Measurements from ENCODE around the gene DNAJC11.

DNA sequence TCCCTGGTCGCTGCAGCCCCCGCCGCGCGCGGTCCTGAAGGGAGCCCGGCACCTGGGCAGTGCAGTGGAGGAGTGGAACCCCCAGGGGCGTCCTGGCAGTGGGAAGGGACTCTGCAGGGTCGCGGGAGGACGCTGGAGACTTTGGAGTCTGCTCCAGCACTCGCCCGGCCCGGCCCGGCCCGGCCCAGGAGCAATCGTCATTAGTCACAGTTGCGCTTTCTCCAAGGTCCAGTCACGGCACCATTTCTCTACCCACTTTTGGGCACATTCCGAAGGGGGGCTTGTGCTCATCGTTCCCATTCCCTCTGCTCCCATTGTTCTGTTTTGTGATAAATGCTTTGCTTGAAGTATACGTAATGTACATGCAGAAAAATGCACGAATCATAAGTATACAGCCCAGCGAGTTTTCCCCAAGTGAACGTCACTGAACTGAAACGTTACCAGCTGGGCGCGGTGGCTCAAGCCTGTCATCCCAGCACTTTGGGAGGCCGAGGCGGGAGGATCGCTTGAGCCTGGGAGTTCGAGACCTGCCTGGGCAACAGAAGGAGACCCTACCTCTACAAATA lies 75.9 kb downstream of the DNAJC11 start:
- no peak for TF ChIP-seq POLR2AphosphoS5 (IDR thresholded peaks at IDR 0.05)
- TF ChIP-seq, protein P1, sequence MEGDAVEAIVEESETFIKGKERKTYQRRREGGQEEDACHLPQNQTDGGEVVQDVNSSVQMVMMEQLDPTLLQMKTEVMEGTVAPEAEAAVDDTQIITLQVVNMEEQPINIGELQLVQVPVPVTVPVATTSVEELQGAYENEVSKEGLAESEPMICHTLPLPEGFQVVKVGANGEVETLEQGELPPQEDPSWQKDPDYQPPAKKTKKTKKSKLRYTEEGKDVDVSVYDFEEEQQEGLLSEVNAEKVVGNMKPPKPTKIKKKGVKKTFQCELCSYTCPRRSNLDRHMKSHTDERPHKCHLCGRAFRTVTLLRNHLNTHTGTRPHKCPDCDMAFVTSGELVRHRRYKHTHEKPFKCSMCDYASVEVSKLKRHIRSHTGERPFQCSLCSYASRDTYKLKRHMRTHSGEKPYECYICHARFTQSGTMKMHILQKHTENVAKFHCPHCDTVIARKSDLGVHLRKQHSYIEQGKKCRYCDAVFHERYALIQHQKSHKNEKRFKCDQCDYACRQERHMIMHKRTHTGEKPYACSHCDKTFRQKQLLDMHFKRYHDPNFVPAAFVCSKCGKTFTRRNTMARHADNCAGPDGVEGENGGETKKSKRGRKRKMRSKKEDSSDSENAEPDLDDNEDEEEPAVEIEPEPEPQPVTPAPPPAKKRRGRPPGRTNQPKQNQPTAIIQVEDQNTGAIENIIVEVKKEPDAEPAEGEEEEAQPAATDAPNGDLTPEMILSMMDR (IDR thresholded peaks at IDR 0.05), result peak in 1 of 6 experiments; percentile 27
- TF ChIP-seq POLR2A (IDR thresholded peaks at IDR 0.05), result no peak
